Vagina (tissue), 2 donors: Measurements from ENCODE around the gene GPATCH2L.

Experiments
- CTCF ChIP-seq, 3 experiments: fragments of 450-650 bp in 2 of 3; fragments of 200-600 bp in 1 of 3; sonication (generic) in 1 of 3; IDR thresholded peaks; one replicate each; pipeline ENCODE4 v1.5.1; 2017 to 2019; ENCODE audit warnings: antibody characterized with exemption in 3 of 3, mild to moderate bottlenecking in 2 of 3, moderate library complexity in 2 of 3
- POLR2A ChIP-seq, 2 donors: fragments of 450-650 bp; IDR thresholded peaks; one replicate each; pipeline ENCODE4 v1.6.1; 2017; ENCODE audit warnings: antibody characterized with exemption in 2 of 2, mild to moderate bottlenecking in 2 of 2, moderate library complexity in 2 of 2

DNA sequence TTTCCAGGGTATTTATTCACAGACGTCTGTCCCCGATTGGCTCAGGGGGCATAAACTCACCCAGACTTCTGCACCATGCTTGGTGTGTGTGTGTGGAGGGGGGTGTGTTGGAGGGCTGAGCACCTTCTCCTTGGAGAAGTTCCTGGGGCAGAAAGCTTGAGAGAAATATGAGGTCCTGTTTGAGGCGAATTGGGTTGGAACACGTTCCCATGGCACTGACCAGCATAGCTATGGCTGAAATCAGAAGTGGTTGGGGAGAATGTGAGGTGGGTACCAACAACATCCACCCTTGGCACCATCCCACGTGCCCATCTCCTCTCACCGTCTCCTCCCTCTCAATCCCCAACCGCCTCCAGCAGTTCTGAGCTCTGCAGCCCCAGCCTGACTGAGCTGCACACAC lies 16.0 kb upstream of the GPATCH2L start:
- TF ChIP-seq CTCF (IDR thresholded peaks at IDR 0.05) (no peak), POLR2A (IDR thresholded peaks at IDR 0.05) (no peak)
